SK-N-SH (cell line): Measurements from ENCODE around the gene MRPS30.

ENCODE experiments used
- EZH2phosphoT487 ChIP-seq: fragments of 200-600 bp; sonication (generic); IDR thresholded peaks from 2 replicates; pipeline ENCODE4 v1.6.1; 2017; ENCODE audit warnings: low read depth, mixed run types, mild to moderate bottlenecking, antibody characterized with exemption, moderate library complexity, borderline replicate concordance
- FOSL2 ChIP-seq: IDR thresholded peaks from 2 replicates; pipeline ENCODE4 v1.4.0; 2012; ENCODE audit warnings: low read depth, mild to moderate bottlenecking, moderate library complexity, borderline replicate concordance
- FOXM1 ChIP-seq: IDR thresholded peaks from 2 replicates; pipeline ENCODE4 v1.4.0; 2012; ENCODE audit warnings: low read depth, mild to moderate bottlenecking
- JUND ChIP-seq: IDR thresholded peaks from 2 replicates; pipeline ENCODE4 v1.4.0; 2012
- MAX ChIP-seq: IDR thresholded peaks from 2 replicates; pipeline ENCODE4 v1.4.0; 2012; ENCODE audit warnings: low read depth
- MXI1 ChIP-seq: IDR thresholded peaks from 2 replicates; pipeline ENCODE4 v1.6.1; 2012; ENCODE audit warnings: mild to moderate bottlenecking, low read depth, low read length, improper control_type of control experiment
- NRF1 ChIP-seq: IDR thresholded peaks from 2 replicates; pipeline ENCODE4 v1.6.1; 2012; ENCODE audit warnings: low read depth, mild to moderate bottlenecking, low read length
- PBX3 ChIP-seq: IDR thresholded peaks from 2 replicates; pipeline ENCODE4; 2012
- POLR2AphosphoS5 ChIP-seq: IDR thresholded peaks from 2 replicates; pipeline ENCODE4 v1.6.1; 2012; ENCODE audit warnings: low read depth, low read length
- SMC3 ChIP-seq: IDR thresholded peaks from 2 replicates; pipeline ENCODE4 v1.6.1; 2012; ENCODE audit warnings: low read depth, low read length, improper control_type of control experiment
- YY1 ChIP-seq: IDR thresholded peaks from 2 replicates; pipeline ENCODE4 v1.4.0; 2012; ENCODE audit warnings: low read depth, mild to moderate bottlenecking
- ZBTB33 ChIP-seq: IDR thresholded peaks from 2 replicates; pipeline ENCODE4 v1.4.0; 2012; ENCODE audit warnings: low read depth, borderline replicate concordance
- TF ChIP-seq, protein P1 (sequence below): fragments of 200-600 bp; sonication (generic); IDR thresholded peaks from 2 replicates; pipeline ENCODE4 v1.6.1; 2017; ENCODE audit warnings: antibody characterized with exemption, mild to moderate bottlenecking, moderate library complexity
- TF ChIP-seq, protein P2 (sequence below): IDR thresholded peaks from 2 replicates; pipeline ENCODE4 v1.6.1; 2012; ENCODE audit warnings: mild to moderate bottlenecking, low read depth, low read length, moderate library complexity

GRCh38 chr5:44808435-44809214 is at the start of gene MRPS30:
- TF ChIP-seq, protein P1, sequence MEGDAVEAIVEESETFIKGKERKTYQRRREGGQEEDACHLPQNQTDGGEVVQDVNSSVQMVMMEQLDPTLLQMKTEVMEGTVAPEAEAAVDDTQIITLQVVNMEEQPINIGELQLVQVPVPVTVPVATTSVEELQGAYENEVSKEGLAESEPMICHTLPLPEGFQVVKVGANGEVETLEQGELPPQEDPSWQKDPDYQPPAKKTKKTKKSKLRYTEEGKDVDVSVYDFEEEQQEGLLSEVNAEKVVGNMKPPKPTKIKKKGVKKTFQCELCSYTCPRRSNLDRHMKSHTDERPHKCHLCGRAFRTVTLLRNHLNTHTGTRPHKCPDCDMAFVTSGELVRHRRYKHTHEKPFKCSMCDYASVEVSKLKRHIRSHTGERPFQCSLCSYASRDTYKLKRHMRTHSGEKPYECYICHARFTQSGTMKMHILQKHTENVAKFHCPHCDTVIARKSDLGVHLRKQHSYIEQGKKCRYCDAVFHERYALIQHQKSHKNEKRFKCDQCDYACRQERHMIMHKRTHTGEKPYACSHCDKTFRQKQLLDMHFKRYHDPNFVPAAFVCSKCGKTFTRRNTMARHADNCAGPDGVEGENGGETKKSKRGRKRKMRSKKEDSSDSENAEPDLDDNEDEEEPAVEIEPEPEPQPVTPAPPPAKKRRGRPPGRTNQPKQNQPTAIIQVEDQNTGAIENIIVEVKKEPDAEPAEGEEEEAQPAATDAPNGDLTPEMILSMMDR: peak; percentile 56
- TF ChIP-seq POLR2AphosphoS5 (peak; percentile 76), PBX3 (no peak; the same call in 1 of the 2 replicates), EZH2phosphoT487 (no peak), SMC3 (peak; percentile 25; the same call in 1 of the 2 replicates), FOSL2 (no peak), FOXM1 (no peak), JUND (no peak), ZBTB33 (no peak), NRF1 (no peak), MAX (peak; percentile 54; the same call in 1 of the 2 replicates), MXI1 (peak; percentile 69; the same call in 1 of the 2 replicates), YY1 (peak; percentile 96)
- TF ChIP-seq, protein P2, sequence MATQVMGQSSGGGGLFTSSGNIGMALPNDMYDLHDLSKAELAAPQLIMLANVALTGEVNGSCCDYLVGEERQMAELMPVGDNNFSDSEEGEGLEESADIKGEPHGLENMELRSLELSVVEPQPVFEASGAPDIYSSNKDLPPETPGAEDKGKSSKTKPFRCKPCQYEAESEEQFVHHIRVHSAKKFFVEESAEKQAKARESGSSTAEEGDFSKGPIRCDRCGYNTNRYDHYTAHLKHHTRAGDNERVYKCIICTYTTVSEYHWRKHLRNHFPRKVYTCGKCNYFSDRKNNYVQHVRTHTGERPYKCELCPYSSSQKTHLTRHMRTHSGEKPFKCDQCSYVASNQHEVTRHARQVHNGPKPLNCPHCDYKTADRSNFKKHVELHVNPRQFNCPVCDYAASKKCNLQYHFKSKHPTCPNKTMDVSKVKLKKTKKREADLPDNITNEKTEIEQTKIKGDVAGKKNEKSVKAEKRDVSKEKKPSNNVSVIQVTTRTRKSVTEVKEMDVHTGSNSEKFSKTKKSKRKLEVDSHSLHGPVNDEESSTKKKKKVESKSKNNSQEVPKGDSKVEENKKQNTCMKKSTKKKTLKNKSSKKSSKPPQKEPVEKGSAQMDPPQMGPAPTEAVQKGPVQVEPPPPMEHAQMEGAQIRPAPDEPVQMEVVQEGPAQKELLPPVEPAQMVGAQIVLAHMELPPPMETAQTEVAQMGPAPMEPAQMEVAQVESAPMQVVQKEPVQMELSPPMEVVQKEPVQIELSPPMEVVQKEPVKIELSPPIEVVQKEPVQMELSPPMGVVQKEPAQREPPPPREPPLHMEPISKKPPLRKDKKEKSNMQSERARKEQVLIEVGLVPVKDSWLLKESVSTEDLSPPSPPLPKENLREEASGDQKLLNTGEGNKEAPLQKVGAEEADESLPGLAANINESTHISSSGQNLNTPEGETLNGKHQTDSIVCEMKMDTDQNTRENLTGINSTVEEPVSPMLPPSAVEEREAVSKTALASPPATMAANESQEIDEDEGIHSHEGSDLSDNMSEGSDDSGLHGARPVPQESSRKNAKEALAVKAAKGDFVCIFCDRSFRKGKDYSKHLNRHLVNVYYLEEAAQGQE: no peak
